Natural killer cell (primary cell): Measurements from ENCODE around the gene ZNF512. TPM values are rescaled to one million over a fixed set of nuclear protein-coding genes. Genes with fewer than 3 reads are reported as not detected.
A peak's percentile ranks its signal among the peaks of the same experiment; 100 is the strongest.

Experiments used
- ATAC-seq, 3 donors: fragments of 150-1000 bp in 2 of 3; fragments of 200-7000 bp in 1 of 3; cut with Tn5 transposase; 1 replicate in 1 of 3; 2 replicates in 2 of 3; pipeline ENCODE4 v1.10.0; 2021; ENCODE audit warnings: mild to moderate bottlenecking in 2 of 3, moderate library complexity in 2 of 3
- DNase-seq, 2 donors: peaks; one replicate each; pipeline versions ENCODE4 v3.0.0 to v3.0.0-alpha.2; 2013 to 2021; ENCODE audit warnings: mixed read lengths in 1 of 2
- H3K27ac ChIP-seq: one replicate; pipeline ENCODE4 v1.5.1; 2013; ENCODE audit warnings: mild to moderate bottlenecking, low read length
- H3K27me3 ChIP-seq: one replicate; pipeline ENCODE4 v1.6.1; 2013; ENCODE audit warnings: low read length; ENCODE audit not compliant: control insufficient read depth, insufficient read depth
- H3K36me3 ChIP-seq: one replicate; pipeline ENCODE4 v1.6.1; 2013; ENCODE audit warnings: low read length; ENCODE audit not compliant: control insufficient read depth, insufficient read depth
- H3K4me1 ChIP-seq: one replicate; pipeline ENCODE4 v1.6.1; 2013; ENCODE audit warnings: low read length; ENCODE audit not compliant: control insufficient read depth, insufficient read depth
- H3K4me3 ChIP-seq: one replicate; pipeline ENCODE4 v1.5.1; 2013; ENCODE audit warnings: low read length
- H3K9me3 ChIP-seq: one replicate; pipeline ENCODE4 v1.6.1; 2013; ENCODE audit warnings: low read length; ENCODE audit not compliant: control insufficient read depth, insufficient read depth
- H3K27ac Mint-ChIP-seq, 2 donors: one replicate each; pipeline ENCODE4 v1.8.0; 2022; ENCODE audit warnings: mild to moderate bottlenecking in 2 of 2, mixed read lengths in 2 of 2, moderate library complexity in 1 of 2
- H3K27me3 Mint-ChIP-seq, 2 donors: one replicate each; pipeline ENCODE4 v1.8.0; 2022; ENCODE audit warnings: low read depth in 2 of 2, mixed read lengths in 2 of 2
- H3K36me3 Mint-ChIP-seq: one replicate; pipeline ENCODE4 v1.8.0; 2022; ENCODE audit warnings: mixed read lengths
- H3K4me1 Mint-ChIP-seq, 2 donors: one replicate each; pipeline ENCODE4 v1.8.0; 2022; ENCODE audit warnings: mixed read lengths in 2 of 2
- H3K4me3 Mint-ChIP-seq: one replicate; pipeline ENCODE4 v1.8.0; 2022; ENCODE audit warnings: mild to moderate bottlenecking, moderate library complexity, mixed read lengths
- H3K9me3 Mint-ChIP-seq, 2 donors: one replicate each; pipeline ENCODE4 v1.8.0; 2022; ENCODE audit warnings: mixed read lengths in 2 of 2
- WGBS: methylation state at CpG from one replicate; pipeline ENCODE4 v1.1.7; 2013; ENCODE audit warnings: missing lambda C conversion rate; ENCODE audit not compliant: insufficient coverage; 5-methylcytosine and 5-hydroxymethylcytosine counted together
- intact Hi-C: fragments of 100-400 bp; cut with micrococcal nuclease; formaldehyde crosslinking; loops from one replicate; pipeline ENCODE4 v1.14.2; 2022
- total RNA-seq, 4 donors: library from RNA; stranded (reverse); fragments of 120-200 nt in 1 of 4; gene quantifications; one replicate each; pipeline versions ENCODE4 v1.2.3 to v1.2.4, GENCODE V29; 2013 to 2022
- TF ChIP-seq, protein P1 (sequence below): fragments of 200-600 bp; IDR thresholded peaks from one replicate; pipeline ENCODE4 v1.8.0; 2022; ENCODE audit warnings: antibody characterized with exemption

ZNF512 gene
- total RNA-seq, 3 donors from 2014 or later (not counting 1 experiment from before 2014, with no cell fraction given), result 26.5 to 40.9 (median 30.6) TPM

DNA sequence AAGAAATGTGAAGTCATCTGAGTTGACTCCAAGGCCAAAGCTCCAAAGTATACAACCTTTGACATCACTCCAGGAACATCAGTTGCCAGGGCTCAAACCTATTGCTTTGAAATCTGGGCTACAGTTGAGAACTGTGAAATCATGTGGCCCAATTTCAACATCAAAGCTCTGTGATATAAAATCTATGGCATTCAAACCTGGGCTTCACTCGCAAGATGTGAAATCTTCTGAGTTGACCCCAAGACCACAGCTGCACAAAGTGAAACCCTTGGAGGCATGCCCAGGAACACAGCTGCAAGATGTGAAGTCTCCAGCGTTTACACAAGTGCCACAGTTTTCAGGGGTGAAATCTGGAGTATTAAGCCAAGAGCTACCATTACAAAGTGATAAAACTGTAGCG is 9.4 kb upstream of the ZNF512 start:
- ATAC-seq, result no peak
- no peak overlapping the region for H3K4me3 Mint-ChIP-seq

DNA sequence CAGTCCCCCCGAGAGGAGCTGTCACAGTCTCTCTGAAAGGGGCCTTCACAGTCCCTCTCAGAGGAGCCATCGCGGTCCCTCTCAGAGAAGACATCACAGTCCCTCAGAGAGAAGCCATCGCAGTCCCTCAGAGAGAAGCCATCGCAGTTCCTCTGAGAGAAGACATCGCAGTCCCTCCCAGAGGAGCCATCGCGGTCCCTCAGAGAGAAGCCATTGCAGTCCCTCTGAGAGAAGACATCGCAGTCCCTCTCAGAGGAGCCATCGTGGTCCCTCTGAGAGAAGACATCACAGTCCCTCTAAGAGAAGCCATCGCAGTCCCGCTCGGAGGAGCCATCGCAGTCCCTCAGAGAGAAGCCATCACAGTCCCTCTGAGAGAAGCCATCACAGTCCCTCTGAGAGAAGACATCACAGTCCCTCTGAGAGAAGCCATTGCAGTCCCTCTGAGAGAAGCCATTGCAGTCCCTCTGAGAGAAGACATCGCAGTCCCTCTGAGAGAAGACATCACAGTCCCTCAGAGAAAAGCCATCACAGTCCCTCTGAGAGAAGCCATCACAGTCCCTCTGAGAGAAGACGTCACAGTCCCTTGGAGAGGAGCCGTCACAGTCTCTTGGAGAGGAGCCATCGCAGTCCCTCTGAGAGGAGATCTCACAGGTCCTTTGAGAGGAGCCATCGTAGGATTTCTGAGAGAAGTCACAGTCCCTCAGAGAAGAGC is 1.3 kb upstream of the ZNF512 start:
- Histone ChIP-seq H3K4me1 (peaks cover 23% of the 10 kb centered on the region), H3K27me3 (peaks cover 12% of the 10 kb centered on the region), H3K36me3 (no peaks in the 10 kb centered on the region), H3K9me3 (no peaks in the 10 kb centered on the region), H3K4me3 (no peak overlapping the region), H3K27ac (no peak overlapping the region)
- Mint-ChIP-seq H3K4me3 (peak overlapping the region; percentile 96), H3K4me1 (peaks cover 37 to 40% of the 10 kb centered on the region in 2 donors), H3K9me3 (no peaks in the 10 kb centered on the region), H3K27me3 (peaks cover 26 to 43% of the 10 kb centered on the region in 2 donors), H3K36me3 (no peaks in the 10 kb centered on the region), H3K27ac (peak overlapping the region; percentile 24 to 95)
- peak in 1 of 2 donors; percentile 17 for DNase-seq
- WGBS, result 98% methylated on average over 19 of the region's 19 CpGs
- ATAC-seq, result no peak
- intact Hi-C loops, result loop anchor here (2.0 kb wide), 1 partner anchor 47 kb away; the partner anchor contains the start of genes CCDC121 and GPN1
- TF ChIP-seq, protein P1, sequence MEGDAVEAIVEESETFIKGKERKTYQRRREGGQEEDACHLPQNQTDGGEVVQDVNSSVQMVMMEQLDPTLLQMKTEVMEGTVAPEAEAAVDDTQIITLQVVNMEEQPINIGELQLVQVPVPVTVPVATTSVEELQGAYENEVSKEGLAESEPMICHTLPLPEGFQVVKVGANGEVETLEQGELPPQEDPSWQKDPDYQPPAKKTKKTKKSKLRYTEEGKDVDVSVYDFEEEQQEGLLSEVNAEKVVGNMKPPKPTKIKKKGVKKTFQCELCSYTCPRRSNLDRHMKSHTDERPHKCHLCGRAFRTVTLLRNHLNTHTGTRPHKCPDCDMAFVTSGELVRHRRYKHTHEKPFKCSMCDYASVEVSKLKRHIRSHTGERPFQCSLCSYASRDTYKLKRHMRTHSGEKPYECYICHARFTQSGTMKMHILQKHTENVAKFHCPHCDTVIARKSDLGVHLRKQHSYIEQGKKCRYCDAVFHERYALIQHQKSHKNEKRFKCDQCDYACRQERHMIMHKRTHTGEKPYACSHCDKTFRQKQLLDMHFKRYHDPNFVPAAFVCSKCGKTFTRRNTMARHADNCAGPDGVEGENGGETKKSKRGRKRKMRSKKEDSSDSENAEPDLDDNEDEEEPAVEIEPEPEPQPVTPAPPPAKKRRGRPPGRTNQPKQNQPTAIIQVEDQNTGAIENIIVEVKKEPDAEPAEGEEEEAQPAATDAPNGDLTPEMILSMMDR, result no peak

More for the DNA sequence above, 9.4 kb upstream of the ZNF512 start:
- DNase-seq, result no peak
- WGBS, result 71% methylated on average over 3 of the region's 3 CpGs
- Mint-ChIP-seq H3K4me1 (peaks cover 42 to 58% of the 10 kb centered on the region in 2 donors), H3K36me3 (no peaks in the 10 kb centered on the region), H3K9me3 (peaks cover 0 to 3% of the 10 kb centered on the region in 2 donors), H3K27me3 (peaks cover 17 to 33% of the 10 kb centered on the region in 2 donors), H3K27ac (peak overlapping the region; percentile 63 to 69)
- TF ChIP-seq, protein P1, result no peak
- Histone ChIP-seq H3K4me3 (no peak overlapping the region), H3K27ac (no peak overlapping the region), H3K4me1 (peaks cover 33% of the 10 kb centered on the region), H3K27me3 (peaks cover 23% of the 10 kb centered on the region), H3K36me3 (no peaks in the 10 kb centered on the region), H3K9me3 (peaks cover 8% of the 10 kb centered on the region)
- intact Hi-C loops, result loop anchor here (1.0 to 2.0 kb wide), 2 partner anchors 10 to 55 kb away; partner anchors contain the start of genes CCDC121, GPN1 and ZNF512

DNA sequence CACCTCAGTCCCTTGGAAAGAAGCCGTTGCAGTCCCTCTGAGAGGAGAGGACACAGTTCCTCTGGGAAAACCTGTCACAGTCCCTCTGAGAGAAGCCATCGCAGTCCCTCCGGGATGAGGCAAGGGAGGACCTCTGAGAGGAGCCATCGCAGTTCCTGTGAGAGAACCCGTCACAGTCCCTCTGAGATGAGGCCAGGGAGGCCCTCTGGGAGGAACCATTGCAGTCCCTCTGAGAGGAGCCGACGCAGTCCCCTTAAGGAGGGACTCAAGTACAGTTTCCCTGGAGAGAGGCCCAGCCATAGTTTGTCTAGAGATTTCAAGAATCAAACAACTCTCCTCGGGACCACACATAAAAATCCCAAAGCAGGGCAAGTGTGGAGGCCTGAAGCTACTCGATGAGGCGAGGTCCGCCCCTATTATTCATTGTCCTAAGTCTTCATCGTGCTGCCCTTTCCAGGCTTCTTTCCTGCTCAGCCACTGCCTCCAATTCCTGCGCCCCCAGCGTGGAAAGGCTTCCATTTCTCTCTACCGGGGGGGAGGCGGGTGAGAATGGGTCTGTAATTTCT is 630 bp upstream of the ZNF512 start:
- intact Hi-C loops, result loop anchor here (2.0 kb wide), 1 partner anchor 47 kb away; the partner anchor contains the start of genes CCDC121 and GPN1
- no peak for ATAC-seq
- DNase-seq, result peak in 1 of 2 donors; percentile 24

More for the DNA sequence above, 630 bp upstream of the ZNF512 start:
- Mint-ChIP-seq H3K9me3 (no peaks in the 10 kb centered on the region), H3K27ac (peak overlapping the region; percentile 83 to 95), H3K4me1 (peaks cover 41 to 47% of the 10 kb centered on the region in 2 donors), H3K4me3 (peak overlapping the region; percentile 96), H3K27me3 (peaks cover 24 to 37% of the 10 kb centered on the region in 2 donors), H3K36me3 (no peaks in the 10 kb centered on the region)
- Histone ChIP-seq H3K4me3 (peak overlapping the region; percentile 66), H3K27ac (peak overlapping the region; percentile 61), H3K36me3 (no peaks in the 10 kb centered on the region), H3K4me1 (peaks cover 25% of the 10 kb centered on the region), H3K9me3 (no peaks in the 10 kb centered on the region), H3K27me3 (peaks cover 6% of the 10 kb centered on the region)
- WGBS, result 94% methylated on average over 16 of the region's 16 CpGs
- TF ChIP-seq, protein P1, result no peak
